Ishikawa (cell line): ENCODE data around the gene ROBO1.

Experiments used
- CEBPB ChIP-seq: IDR thresholded peaks from 2 replicates; pipeline ENCODE4 v1.6.1; 2012
- CREB1 ChIP-seq: IDR thresholded peaks from 2 replicates; pipeline ENCODE4 v1.6.1; 2012; ENCODE audit warnings: low read depth
- EGR1 ChIP-seq: IDR thresholded peaks from 2 replicates; pipeline ENCODE4 v1.6.1; 2012
- EP300 ChIP-seq: IDR thresholded peaks from 2 replicates; pipeline ENCODE4 v1.6.1; 2012; ENCODE audit warnings: borderline replicate concordance
- FOXM1 ChIP-seq: IDR thresholded peaks from 2 replicates; pipeline ENCODE4 v1.6.1; 2012; ENCODE audit warnings: low read depth, borderline replicate concordance
- NFIC ChIP-seq: IDR thresholded peaks from 2 replicates; pipeline ENCODE4 v1.6.1; 2012
- RAD21 ChIP-seq: IDR thresholded peaks from 2 replicates; pipeline ENCODE4 v1.6.1; 2012; ENCODE audit warnings: low read depth
- TAF1 ChIP-seq: IDR thresholded peaks from 2 replicates; pipeline ENCODE4 v1.6.1; 2012; ENCODE audit warnings: low read depth, mild to moderate bottlenecking
- TCF12 ChIP-seq: IDR thresholded peaks from 2 replicates; pipeline ENCODE4 v1.6.1; 2012; ENCODE audit warnings: low read depth
- TEAD4 ChIP-seq: IDR thresholded peaks from 2 replicates; pipeline ENCODE4 v1.6.1; 2012
- YY1 ChIP-seq: IDR thresholded peaks from 2 replicates; pipeline ENCODE4 v1.6.1; 2012; ENCODE audit warnings: low read depth
- ZBTB7A ChIP-seq: IDR thresholded peaks from 2 replicates; pipeline ENCODE4 v1.6.1; 2012; ENCODE audit warnings: low read depth
- TF ChIP-seq, protein P1 (sequence below): IDR thresholded peaks from 2 replicates; pipeline ENCODE4 v1.6.1; 2012; ENCODE audit warnings: low read depth, mild to moderate bottlenecking
- TF ChIP-seq, protein P2 (sequence below): IDR thresholded peaks from 2 replicates; pipeline ENCODE4 v1.6.1; 2012
- TF ChIP-seq, protein P3 (sequence below): IDR thresholded peaks from 2 replicates; pipeline ENCODE4 v1.6.1; 2012

Gene ROBO1

DNA sequence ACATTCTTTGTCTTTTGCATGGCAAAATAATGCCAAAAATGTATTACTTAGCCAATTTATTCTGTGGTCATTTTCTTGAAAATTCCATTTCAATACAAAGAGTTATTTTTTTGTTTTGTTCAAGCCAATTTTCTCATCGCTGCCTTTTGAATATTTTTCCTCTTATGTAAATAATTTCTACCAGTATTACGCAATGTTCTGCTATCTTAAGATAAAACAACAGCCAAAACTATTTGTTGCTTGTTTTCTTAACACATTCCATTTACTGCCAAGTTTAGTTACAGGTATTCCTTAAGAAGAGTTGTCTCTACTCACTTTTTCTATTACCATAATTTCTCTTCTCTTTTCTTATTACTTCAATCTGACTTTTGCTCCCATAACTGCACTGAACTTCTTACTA lies 163.1 kb downstream of the ROBO1 start:
- TF ChIP-seq, protein P1, sequence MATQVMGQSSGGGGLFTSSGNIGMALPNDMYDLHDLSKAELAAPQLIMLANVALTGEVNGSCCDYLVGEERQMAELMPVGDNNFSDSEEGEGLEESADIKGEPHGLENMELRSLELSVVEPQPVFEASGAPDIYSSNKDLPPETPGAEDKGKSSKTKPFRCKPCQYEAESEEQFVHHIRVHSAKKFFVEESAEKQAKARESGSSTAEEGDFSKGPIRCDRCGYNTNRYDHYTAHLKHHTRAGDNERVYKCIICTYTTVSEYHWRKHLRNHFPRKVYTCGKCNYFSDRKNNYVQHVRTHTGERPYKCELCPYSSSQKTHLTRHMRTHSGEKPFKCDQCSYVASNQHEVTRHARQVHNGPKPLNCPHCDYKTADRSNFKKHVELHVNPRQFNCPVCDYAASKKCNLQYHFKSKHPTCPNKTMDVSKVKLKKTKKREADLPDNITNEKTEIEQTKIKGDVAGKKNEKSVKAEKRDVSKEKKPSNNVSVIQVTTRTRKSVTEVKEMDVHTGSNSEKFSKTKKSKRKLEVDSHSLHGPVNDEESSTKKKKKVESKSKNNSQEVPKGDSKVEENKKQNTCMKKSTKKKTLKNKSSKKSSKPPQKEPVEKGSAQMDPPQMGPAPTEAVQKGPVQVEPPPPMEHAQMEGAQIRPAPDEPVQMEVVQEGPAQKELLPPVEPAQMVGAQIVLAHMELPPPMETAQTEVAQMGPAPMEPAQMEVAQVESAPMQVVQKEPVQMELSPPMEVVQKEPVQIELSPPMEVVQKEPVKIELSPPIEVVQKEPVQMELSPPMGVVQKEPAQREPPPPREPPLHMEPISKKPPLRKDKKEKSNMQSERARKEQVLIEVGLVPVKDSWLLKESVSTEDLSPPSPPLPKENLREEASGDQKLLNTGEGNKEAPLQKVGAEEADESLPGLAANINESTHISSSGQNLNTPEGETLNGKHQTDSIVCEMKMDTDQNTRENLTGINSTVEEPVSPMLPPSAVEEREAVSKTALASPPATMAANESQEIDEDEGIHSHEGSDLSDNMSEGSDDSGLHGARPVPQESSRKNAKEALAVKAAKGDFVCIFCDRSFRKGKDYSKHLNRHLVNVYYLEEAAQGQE: no peak
- TF ChIP-seq CEBPB: peak; percentile 81
- TF ChIP-seq ZBTB7A: no peak
- TF ChIP-seq, protein P2, sequence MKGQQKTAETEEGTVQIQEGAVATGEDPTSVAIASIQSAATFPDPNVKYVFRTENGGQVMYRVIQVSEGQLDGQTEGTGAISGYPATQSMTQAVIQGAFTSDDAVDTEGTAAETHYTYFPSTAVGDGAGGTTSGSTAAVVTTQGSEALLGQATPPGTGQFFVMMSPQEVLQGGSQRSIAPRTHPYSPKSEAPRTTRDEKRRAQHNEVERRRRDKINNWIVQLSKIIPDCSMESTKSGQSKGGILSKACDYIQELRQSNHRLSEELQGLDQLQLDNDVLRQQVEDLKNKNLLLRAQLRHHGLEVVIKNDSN: no peak
- no peak for TF ChIP-seq TEAD4
- TF ChIP-seq NFIC: no peak

DNA sequence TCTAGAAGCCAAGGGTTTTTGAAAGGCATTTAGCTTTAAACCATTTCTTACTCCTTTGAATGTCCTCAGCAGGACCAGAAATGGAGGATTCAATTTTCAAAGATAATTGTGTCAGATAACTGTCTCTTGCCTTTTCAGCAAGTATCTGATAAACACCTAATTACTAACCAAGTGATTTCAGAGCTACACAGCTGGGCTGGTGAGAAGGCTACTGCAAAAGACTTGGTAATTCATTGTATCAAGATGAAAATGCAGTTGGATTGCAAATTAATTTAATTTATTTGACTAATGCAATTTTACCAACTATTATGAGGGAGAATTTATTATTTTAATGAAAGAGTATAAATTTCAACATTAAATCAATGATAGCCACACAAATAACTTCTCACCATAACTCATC lies 165.4 kb downstream of the ROBO1 start:
- TF ChIP-seq TEAD4 (no peak), CREB1 (no peak), EGR1 (no peak), YY1 (no peak), TAF1 (no peak), CEBPB (no peak), FOXM1 (no peak), ZBTB7A (no peak), TCF12 (no peak), NFIC (no peak), EP300 (no peak)
- TF ChIP-seq, protein P3, sequence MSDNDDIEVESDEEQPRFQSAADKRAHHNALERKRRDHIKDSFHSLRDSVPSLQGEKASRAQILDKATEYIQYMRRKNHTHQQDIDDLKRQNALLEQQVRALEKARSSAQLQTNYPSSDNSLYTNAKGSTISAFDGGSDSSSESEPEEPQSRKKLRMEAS: no peak
- TF ChIP-seq, protein P2: no peak
- TF ChIP-seq, protein P1: no peak

DNA sequence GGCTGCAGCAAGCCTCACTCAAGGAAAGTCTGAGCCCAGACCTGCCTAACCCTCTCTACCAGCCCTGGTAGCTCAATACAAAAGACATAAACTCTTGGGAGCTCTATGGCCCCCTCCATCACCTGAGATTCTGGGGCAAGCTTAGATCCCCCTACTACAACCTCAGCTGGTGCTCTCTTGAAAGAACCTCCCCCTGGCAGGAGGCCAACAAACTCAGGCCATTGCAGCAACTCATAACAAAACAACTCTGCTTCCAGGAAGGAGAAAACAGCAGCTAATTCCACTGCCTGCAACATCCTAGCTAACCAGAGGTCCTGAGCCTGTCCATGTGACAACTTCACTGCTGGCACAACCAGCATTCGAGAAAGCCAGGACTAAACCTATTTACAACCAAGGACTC lies 169.2 kb downstream of the ROBO1 start:
- TF ChIP-seq CREB1: no peak
- TF ChIP-seq NFIC: peak; percentile 38; the same call in 1 of the 2 replicates

DNA sequence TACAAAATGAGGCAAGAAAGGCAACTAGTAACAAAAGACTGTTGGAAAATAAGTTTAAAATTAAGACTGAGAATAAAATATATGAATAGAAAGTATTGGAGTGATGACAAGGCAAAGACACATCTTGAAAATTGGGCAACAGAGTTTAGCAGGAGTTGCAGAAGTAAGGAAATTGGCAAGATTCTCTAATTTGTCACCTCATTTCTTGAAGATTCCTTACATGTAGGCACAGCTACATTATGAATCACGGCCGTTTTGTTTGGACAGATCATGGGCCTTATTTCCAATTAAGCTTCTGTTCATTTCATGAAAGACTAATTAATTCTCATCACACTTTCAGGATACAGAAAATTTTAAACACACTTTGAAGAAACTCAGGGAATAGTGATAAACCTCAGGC lies 170.1 kb downstream of the ROBO1 start:
- no peak for TF ChIP-seq EGR1
- TF ChIP-seq, protein P2: no peak
- TF ChIP-seq ZBTB7A: no peak
- TF ChIP-seq CEBPB: no peak
- no peak for TF ChIP-seq CREB1
- TF ChIP-seq EP300: no peak

DNA sequence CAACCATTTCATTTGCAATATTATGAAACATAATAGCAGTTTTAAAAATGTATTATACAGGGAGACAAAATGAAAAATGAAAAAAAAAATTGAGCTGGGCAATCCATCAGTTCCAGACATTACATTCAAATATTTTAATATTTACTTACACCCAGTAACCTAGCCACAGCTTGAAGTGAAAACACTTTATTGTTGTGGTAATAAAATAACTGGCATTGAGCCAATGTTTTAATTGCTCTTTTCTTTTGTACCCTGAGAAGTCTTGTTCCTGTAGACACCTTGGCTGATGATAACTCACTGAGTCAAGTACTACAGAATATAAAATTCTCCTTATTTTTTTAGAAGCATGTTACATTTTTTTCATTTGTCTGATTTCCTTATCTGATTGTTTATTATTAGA lies 180.6 kb downstream of the ROBO1 start:
- TF ChIP-seq CREB1 (no peak), CEBPB (no peak), EGR1 (no peak), TCF12 (peak; percentile 60), EP300 (peak; percentile 83; the same call in 1 of the 2 replicates), FOXM1 (peak; percentile 79), TAF1 (no peak), NFIC (peak; percentile 92), ZBTB7A (no peak), YY1 (no peak), RAD21 (no peak), TEAD4 (peak; percentile 51; the same call in 1 of the 2 replicates)
- TF ChIP-seq, protein P3: no peak
- TF ChIP-seq, protein P1: no peak
- TF ChIP-seq, protein P2: no peak
